Left renal pelvis (tissue), 4 donors: ENCODE measurements around the gene OSBPL2. TPM values are rescaled to one million over a fixed set of nuclear protein-coding genes. Genes with fewer than 3 reads are reported as not detected.

Experiments used
- DNase-seq, 4 donors: peaks; one replicate each; pipeline ENCODE4 v3.0.0-alpha.2; 2013; ENCODE audit warnings: low read depth in 4 of 4, low spot score in 3 of 4
- polyA plus RNA-seq, 4 donors: library from polyadenylated mRNA; unstranded; fragments of 120-200 nt; gene quantifications; one replicate each; pipeline ENCODE4 v1.2.1, GENCODE V29; 2013; ENCODE audit not compliant: insufficient read length in 4 of 4

OSBPL2 gene
- polyA plus RNA-seq, 4 donors, result 23.5 to 44.3 (median 34.3) TPM

DNA sequence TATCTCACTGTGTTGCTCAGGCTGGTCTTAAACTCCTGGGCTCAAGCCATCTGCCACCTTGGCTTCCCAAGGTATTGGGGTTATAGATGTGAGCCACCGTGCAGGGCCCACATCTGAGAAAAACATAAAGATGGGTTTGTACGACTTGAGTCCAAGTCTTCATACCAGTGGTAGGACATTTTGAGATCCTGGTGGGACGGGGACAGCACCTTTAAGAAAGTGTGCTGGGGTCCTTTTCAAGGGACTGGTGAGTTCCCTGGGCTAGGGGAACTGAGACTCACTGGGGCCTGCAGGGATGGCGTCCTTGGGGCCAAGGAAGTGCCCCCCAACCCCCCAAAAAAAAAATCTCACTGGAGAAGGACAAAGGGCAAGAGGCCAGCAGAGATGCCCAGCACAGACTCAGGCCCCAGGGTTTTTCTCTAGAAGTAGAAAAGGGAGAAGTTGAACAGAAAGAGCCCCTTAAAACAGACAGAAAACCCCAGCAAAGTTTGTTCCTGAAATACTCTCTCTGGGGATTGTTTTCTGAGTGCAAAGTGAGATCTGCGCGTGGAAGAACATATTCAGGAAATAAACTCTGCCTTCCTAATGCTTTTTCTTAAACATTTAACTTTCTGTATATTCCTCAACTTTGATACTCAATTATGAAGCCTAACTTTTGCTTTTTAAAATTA is 10.7 kb downstream of the OSBPL2 start:
- DNase-seq, result no peak

DNA sequence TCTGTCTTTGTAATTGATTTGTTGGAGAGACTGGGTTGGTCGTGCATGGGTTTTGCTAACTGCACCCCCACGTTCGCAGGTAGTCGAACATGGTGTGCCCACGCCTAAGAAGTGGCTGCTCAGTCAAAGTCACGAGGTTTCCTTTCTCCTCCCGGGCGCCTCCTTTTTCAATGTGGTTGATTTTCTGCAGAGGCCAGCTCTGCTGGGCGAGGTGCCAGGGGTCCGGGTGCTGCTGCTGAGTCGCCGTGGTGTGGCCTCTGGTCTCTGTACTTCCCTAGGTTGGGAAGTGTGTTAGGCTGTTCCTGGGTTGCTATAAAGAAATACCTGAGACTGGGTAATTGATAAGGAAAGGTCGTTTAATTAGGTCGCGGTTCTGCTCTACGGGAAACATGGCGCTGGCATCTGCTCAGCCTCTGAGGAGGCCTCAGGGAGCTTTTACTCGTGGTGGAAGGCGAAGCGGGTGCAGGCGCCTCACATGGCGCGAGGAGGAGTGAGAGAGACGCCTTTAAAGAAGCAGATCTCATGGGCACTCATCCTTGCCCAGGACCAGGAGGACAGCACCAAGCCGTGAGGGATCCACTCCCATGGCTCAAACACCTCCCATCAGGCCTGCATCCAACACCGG is 14.1 kb downstream of the OSBPL2 start:
- no peak for DNase-seq

DNA sequence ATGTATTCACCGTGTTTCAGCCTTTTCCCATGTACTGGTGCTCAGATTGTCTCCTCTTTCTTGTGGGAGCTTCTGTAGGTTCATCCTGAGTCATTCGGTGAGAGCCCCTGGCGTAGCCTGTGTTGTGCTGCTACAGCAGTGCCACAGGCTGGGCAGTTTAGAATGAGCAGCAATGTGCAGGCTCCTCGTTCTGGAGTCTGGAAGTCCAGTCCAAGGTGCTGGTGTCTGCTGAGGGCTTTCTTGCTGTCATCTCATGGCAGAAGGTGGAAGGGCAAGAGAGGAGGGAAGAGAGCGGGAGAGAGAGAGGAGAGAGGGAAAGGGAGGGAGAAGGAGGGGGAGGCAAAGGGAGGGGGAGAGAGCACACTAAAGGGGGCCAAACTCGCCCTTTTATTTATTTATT is 15.1 kb downstream of the OSBPL2 start:
- DNase-seq, result no peak

DNA sequence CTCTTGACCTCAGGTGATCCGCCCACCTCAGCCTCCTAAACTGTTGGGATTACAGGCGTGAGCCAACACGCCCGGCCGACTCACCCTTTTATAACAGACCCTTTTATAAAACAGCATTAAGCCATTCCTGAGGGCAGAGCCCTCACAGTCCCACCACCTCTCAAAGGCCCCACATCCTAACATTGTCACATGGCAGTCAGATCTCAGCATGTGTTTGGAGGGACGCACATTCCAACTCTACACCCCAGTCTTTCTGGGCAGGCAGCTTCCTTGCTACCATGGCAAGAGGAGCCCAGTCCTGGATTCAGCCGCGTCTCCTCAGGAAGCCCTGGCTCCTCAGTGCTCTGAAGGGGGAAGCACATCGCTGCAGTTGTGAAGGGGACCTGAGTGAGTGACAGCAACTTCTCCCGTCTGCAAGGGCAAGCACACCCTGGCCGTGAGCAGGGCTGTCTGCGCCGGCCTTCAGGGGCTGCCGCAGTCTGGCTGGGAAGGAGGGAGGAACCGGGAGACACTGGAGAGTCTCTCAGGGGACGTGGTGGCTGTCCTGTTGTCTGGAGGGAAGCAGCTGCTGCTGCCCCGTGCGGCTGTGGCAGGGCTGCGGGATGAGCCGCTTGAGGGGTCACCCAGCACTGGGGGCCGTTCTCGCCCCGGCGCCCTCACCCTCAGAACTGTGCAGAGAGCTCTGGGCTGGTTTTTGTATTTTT is 15.9 kb downstream of the OSBPL2 start:
- DNase-seq, result no peak

DNA sequence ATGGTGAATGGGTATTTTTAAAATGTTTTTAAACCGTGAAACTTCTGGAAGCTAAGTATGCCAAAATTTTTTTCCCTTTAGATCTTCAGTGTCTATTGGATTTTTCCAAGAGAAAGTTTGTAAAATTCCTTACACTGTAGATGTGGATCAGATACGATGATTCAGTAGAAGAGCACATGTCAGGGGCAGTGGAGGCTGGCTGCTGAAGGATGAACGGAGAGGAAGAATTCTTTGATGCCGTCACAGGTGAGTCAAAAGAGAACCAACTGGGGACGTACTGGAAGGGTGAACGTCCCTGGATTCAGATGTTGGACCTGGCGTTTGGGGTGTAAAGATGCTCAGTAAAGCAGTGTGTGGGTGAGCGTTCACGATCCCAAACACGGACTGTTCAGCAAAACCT is 17.7 kb downstream of the OSBPL2 start:
- DNase-seq, result no peak

DNA sequence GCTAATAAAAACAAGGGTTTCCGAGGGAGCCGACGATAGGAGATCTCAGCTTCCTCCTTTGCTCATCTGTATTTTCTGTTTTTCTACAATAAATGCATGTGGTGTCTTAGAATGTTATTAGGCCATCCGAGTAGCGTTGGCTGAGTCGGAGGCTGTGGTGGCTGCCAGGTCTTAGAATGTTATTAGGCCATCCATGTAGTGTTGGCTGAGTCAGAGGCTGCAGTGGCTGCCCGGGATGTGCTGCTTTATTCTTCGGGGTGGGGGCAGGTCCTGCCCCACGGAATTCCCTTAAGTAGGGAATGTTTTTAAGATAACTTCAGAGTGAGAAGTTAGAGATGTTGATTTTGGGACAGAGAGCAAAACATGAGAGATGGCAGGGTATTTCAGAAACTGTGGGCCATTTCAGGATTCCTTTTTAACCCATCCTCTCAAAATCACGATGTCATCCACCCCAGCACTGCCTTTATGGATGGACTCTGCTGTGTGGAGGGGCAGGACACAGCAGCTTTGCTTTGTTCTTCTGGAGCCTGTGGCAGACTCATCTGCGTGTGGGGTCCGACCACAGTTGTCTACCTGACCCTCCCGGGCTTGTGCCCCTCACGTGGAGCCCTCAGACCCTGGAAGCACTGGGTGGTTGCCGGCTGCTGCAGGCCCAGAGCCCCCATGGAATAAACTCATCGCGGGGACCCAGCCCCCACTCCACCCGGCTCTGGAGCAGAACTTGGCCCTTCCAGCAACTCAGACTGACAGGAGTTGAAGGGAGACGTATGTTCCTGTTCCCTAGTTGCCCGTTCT is 20.4 kb downstream of the OSBPL2 start:
- DNase-seq, result no peak

DNA sequence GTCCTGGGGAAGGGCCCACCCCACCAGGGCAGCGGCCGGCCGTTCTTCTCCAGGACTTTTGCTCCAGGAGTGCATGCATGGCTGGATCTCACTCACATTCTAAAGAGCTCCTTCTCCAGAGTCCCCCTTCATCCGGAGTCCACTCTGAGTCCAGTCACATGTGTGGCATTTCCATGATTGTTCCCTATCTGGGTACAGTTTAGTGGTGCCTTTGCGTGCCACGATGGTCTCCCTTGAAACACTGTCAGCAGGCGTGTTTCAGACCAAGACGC is 20.9 kb downstream of the OSBPL2 start:
- DNase-seq, result no peak

DNA sequence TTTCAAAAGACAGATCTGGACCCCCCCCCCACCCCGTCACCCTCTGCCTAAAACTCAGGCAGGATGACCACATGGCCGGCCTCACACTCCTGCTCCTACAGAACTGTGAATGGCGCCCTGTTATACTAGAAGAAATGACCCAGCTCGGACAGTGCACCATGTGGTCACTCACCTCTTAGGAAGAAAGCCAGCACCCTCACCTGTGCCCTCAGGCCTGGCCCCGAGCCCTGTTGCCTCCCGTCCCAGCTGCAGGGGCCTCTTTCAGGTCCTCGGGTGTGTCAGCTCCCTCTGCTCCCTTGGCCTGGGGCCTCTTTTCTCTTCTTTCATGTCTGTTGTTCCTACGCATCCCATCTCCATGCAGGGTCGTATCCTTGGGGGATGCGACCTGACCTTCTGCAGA is 23.7 kb downstream of the OSBPL2 start:
- DNase-seq, result no peak

DNA sequence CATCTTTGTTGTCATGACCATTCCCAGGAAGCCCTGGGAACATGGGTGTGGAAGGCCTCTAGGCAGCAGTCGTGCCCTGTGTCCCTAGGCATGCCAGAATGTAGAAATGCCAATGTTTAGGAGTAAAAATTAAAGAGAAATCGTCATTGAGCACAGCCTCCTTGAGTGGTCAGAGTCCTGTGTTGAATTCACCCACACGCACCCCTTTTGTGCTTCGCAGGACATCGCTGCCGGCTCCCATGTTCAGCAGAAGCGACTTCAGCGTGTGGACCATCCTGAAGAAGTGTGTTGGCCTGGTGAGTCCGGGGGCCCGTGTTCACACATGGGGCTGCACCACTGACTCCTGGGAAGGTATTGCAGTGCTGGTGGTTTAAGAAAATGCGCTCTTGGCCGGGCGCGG is 25.1 kb downstream of the OSBPL2 start:
- DNase-seq, result no peak

DNA sequence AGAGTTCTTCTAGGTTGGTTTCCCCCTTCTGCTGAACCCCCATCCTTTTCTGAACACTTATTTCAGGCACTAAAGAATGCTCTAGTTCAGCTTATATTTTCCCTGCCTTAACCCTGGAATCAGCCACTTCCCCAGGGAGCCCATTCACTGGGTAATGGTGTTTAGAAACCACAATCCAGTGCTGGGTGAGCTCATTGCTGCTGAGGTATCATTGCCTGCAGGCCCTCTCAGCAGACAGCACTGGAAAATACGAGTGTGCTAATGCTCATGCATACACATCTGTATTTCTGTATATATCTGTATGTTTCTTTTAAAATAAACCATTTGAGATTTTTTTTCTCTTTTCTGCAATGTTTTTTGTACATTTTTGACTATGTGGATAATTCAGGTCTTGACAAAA is 27.0 kb downstream of the OSBPL2 start:
- no peak for DNase-seq

DNA sequence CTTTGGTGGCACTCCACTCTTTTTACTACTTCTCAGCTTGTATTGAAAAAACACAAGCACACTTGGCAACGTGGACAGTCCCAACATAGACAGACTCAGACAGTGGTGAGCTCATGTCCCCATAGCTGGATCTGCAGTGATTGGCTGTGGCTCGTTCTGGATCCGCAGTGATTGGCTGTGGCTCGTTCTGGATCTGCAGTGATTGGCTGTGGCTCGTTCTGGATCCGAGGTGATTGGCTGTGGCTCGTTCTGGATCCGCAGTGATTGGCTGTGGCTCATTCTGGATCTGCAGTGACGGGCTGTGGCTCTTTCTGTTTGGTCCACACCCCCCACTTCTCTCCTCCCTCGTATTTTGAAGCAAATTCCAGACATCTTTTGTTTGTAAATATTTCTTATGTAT is 28.0 kb downstream of the OSBPL2 start:
- no peak for DNase-seq

DNA sequence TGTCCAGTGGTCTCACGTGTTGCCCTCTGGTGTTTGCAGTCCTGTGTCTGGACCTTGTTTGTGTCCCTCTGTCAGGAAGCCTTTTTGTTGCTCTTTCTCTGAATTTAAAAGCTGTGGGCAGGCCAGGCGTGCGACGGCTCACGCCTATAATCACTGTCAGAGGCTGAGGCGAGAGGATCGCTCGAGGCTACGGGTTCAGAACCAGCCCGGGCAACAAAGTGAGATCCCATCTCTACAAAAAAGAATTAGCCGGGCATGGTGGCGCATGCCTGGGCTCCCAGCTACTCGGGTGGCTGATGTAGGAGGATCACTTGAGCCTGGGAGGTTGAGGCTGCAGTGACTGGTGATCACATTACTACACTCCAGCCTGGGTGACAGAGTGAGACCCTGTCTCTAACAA is 28.5 kb downstream of the OSBPL2 start:
- no peak for DNase-seq

DNA sequence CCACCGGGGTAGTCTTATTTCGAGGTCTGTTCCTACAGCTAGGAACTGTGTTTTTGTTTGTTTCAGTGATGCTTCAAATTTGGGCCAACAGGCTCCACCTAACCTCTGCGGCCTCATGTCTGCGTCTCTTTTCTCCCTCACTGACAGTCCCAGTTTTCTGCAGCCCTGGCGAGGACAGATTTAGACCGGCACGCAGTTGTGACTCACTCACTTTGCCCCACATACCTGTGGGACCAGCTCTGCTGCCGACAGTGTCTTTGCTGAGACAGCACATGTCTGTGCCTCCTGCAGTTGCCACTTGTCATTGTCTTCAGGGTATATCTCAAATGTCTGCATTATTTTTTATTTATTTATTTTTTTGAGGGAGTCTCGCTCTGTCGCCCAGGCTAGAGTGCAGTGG is 29.2 kb downstream of the OSBPL2 start:
- no peak for DNase-seq

DNA sequence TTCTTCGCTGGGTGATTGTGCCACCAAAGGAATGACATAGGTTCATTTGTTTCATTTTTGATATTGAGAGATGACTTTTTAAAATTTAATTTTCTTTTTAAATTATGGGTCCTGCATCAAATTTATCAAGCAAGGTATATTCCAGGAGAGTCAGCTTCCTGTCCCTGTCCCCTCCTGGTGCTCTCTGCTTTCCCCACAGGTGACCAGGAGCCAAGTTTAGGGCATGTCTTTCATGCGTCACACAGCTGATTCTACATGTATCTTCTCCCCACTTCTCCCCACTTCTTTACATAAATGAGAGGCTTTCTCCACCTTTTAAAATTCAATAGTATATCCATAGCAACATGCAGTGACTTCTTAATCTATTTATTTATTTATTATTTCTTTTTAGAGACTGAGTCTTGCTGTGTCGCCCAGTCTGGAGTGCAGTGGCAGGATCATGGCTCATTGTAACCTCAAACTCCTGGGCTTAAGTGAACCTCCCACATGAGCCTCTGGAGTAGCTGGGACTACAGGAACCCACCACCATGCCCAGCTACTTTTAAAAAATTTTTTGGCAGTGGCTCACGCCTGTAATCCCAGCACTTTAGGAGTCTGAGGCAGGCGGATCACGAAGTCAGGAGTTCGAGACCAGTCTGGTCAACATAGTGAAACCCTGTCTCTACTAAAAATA is 30.0 kb downstream of the OSBPL2 start:
- DNase-seq, result no peak

DNA sequence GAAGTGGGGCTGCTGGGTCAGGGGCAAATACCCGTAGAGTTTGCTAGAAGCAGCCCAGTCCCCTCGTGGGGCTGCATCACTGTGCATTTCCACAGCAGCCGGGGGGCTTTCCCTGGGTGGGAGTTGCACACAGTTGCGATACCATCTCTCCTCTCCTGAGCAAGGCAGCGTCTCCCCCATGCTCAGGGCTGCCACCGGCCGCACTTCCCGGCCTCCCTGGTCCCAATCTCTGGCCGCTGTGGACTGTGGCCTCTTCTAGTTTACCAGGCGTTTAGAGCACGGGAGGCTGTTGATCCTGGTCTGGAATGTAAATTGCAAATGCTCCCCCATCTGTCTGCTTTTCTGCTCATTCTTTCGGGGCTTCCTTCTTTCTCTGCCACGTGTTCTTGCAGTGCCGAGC is 31.1 kb downstream of the OSBPL2 start:
- DNase-seq, result no peak

DNA sequence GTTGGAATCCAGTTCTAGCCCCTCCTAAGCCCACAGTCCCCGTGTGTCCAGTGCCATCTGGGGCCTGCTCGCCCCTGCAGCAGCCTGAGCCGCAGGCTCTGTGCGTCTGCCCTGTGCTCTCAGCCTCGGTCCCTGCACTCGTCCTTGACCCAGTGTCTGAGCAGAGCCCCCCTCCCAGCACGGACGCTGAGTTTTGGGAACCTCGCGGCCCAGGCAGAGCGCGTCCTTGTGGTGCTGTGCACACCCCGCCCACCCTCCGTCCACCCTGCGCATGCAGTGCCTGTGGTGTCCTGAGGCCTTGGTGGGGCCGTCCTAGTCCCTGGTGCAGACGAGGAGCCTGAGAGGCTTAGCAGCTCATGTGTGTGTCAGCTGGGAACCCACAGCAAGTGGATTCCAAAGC is 31.6 kb downstream of the OSBPL2 start:
- DNase-seq, result no peak

DNA sequence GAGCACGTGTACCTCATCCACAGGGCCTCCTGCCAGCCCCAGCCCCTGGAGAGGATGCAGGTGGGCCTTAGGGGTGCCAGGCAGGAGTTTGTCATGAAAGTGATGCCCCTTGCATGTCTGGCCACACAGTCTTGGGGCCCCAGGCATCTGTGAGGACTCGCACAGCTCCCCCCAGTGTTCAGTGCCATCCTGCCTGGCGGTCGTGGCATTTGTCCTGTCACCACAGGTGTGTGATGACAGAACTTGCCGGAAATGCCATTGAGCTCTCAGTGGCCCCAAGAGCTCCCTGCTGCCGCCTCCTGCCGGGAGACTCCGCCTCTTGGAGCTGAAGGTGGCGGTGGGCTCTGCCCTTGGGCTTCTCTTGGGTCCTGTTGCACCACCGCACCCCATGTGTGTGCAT is 33.9 kb downstream of the OSBPL2 start:
- no peak for DNase-seq

DNA sequence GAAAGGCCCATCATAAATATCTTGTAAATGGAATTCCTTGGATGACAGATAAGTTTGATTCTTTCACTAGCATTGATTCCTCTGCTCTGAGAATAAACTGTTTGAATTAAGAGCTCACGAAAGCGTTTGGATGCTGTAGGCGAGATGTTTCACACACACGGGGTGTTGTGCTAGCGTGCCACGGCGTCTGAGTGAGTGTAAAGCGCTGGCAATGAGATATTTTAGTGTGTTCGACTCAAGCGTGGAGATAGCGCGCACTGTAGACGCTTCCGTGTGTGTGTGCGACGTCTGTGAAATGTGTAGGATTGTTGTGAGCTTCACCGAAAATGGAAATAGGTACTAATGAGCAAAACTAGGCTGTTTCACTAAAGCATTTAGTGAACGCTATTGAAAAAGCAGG is 35.1 kb downstream of the OSBPL2 start:
- DNase-seq, result no peak

DNA sequence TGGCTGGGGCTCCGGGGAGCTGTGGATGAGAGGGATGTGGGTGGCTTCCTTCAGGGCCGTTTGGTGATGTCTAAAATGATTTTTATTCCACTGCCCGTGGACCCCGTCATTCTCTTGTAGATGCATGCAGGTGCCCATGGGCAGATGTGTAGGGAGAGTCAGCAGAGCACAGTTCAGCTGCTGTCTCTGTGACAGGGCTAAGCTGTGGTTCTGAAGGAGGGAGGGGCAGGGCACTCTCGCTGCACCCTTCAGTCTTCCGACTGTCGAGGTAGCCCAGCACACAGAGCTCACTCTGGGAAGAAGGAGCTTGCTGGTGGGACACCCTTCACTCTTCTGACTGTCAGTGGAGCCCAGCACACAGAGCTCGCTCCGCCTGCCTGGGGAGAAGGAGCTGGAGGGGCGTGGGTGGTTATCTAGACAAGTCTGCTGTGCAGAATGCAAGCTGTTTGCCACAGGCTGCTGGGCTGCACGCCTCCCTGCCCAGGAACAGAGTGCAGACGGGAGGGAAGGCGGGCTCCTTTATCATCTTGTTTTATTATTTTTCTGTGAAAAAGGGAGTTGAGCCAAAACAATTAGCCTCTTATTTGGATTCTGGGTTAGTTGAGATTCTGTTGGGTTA is 36.1 kb downstream of the OSBPL2 start:
- DNase-seq, result peak in 2 of 4 donors; percentile 16 to 17

DNA sequence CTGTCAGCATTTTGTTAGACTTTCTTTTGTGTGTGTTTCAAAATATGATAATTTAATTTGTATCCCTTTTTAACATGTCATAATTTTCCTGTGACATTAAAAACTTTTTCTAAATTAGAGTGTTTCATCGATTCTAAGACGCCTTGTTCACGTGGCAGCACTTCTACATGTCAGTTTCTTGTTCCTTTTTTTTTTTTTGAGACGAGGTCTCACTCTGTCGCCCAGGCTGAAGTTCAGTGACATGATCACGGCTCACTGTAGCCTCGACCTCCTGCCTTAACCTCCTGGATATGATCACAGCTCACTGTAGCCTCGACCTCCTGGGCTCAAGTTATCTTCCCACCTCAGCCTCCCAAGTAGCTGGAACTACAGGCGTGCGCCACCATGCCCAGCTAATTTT is 36.9 kb downstream of the OSBPL2 start:
- no peak for DNase-seq

DNA sequence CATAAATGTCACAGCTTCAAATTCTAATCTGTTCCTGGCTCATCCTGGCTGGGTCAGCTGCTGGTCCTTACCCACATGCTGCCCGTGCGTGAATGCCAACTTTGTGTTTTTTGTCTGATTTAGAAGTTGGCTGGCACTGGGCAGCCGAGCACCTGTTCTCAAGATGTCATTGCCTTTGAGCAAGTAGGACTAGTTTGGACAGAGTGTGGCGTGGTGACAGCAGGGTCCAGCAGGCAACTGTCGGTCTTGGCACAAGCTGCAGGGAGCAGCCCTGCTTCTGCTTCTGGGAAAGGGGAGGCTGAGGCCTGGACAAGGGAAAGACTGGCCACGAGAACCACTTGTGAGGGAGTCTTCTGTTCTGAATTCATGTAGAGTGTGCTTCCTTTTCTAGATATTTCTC is 38.1 kb downstream of the OSBPL2 start:
- no peak for DNase-seq
